Tibial nerve (tissue), 3 donors: ENCODE data around the gene FZD4.

Experiments
- CTCF ChIP-seq, 5 experiments: fragments of 200-600 bp in 3 of 5; fragments of 450-650 bp in 2 of 5; sonication (generic) in 3 of 5; IDR thresholded peaks; one replicate each; pipeline ENCODE4 v1.5.1; 2016 to 2019; ENCODE audit warnings: antibody characterized with exemption in 5 of 5, mild to moderate bottlenecking in 3 of 5, moderate library complexity in 2 of 5
- POLR2A ChIP-seq, 2 donors: fragments of 450-650 bp; IDR thresholded peaks; one replicate each; pipeline ENCODE4 v1.6.1; 2017; ENCODE audit warnings: antibody characterized with exemption in 2 of 2, mild to moderate bottlenecking in 2 of 2, moderate library complexity in 2 of 2

GRCh38 chr11:86980086-86980796 lies 25.0 kb upstream of the FZD4 start:
- TF ChIP-seq POLR2A (IDR thresholded peaks at IDR 0.05) (no peak), CTCF (IDR thresholded peaks at IDR 0.05) (no peak)
